ENCODE measurements around the gene LARGE2. TPM values are rescaled to one million over a fixed set of nuclear protein-coding genes. Genes with fewer than 3 reads are reported as not detected.
A peak's percentile ranks its signal among the peaks of the same experiment; 100 is the strongest.

LARGE2 gene
- total and polyA plus RNA-seq, 2 of the 13 experiments (the other 11 are each of a cell fraction or from before 2014, with no cell fraction given), result 8.5 to 21.6 TPM

GRCh38 chr11:45964911-45965389 is 42.5 kb downstream of the LARGE2 start (continued):
- TF ChIP-seq PPARG (CRISPR knock-in tag; conservative IDR thresholded peaks at IDR 0.05), result 0 out of 2 replicates have a peak, but pooled peaks have one; percentile 31
- TF ChIP-seq RAD21 (CRISPR knock-in tag; IDR thresholded peaks at IDR 0.05), result 0 out of 2 replicates have a peak, but pooled peaks have one; percentile 42
- no peak for TF ChIP-seq ARID3A (IDR thresholded peaks at IDR 0.05; ENCODE audit: low read depth, low read length)
- peak; percentile 70 for TF ChIP-seq STAG1 (CRISPR knock-in tag; IDR thresholded peaks at IDR 0.05)
- TF ChIP-seq TEAD3 (CRISPR knock-in tag; optimal IDR thresholded peaks at IDR 0.05; ENCODE audit: borderline replicate concordance), result peak; percentile 64
- no peak for TF ChIP-seq NR2F1 (CRISPR knock-in tag; IDR thresholded peaks at IDR 0.05)
- no peak for TF ChIP-seq JARID2 (CRISPR knock-in tag; IDR thresholded peaks at IDR 0.05; ENCODE audit: insufficient replicate concordance)
- no peak for TF ChIP-seq ZBTB10 (CRISPR knock-in tag; IDR thresholded peaks at IDR 0.05; ENCODE audit: borderline replicate concordance)

- H3K4me3 ChIP-seq (replicated peaks in 1 of 3; ENCODE audit: insufficient read depth in 1 of 3, low read depth in 2 of 3, low read length in 3 of 3), result no peak overlapping the region
- ATAC-seq (no peak), DNase-seq (ENCODE audit: low spot score) (no peak), FAIRE-seq (no peak)
- no peak overlapping the region for H3K9ac ChIP-seq (ENCODE audit: insufficient read depth, low read depth, low read length)
- no peak overlapping the region for H3K4me2 ChIP-seq (ENCODE audit: low read depth, low read length)
- no peaks in the 10 kb centered on the region for H3K27me3 ChIP-seq (ENCODE audit: control insufficient read depth in 1 of 2, insufficient read depth in 2 of 2, low read length in 2 of 2)
- intact Hi-C loops (cut with micrococcal nuclease; ENCODE audit: unreplicated experiment) (no loop called here), in situ Hi-C loops (cut with HindIII; ENCODE audit: extremely low pct_ligation_motif_present, low pct_unique_long_range_greater_than_20kb) (no loop called here)
- peaks cover 7 to 40% of the 10 kb centered on the region in 2 experiments for H3K36me3 ChIP-seq (replicated peaks in 1 of 2; ENCODE audit: control insufficient read depth in 1 of 2, insufficient read depth in 2 of 2, low read length in 2 of 2)
- H2AFZ ChIP-seq (ENCODE audit: low read length), result no peak overlapping the region
- H3K79me2 ChIP-seq (ENCODE audit: insufficient read depth, low read length), result no peaks in the 10 kb centered on the region
- no peaks in the 10 kb centered on the region for H3K4me1 ChIP-seq (ENCODE audit: insufficient read depth, low read length)
- CTCF ChIA-PET (ENCODE audit: low intra/inter-chr PET ratio, low total read pairs), result no interaction called here
- H3K9me3 ChIP-seq (ENCODE audit: low read length), result no peaks in the 10 kb centered on the region
- BruUV-seq (replicated peaks), result no TSS peak
- POLR2A ChIA-PET, result no interaction called here
- WGBS (ENCODE audit: low lambda C conversion rate), result 63% methylated on average over 2 of the region's 2 CpGs
- peaks cover 4% of the 10 kb centered on the region; the same call in 1 of the 2 replicates for H4K20me1 ChIP-seq (ENCODE audit: insufficient read depth, low read length)
- H3K27ac ChIP-seq (ENCODE audit: extremely low read length, insufficient read depth, low read length), result no peak overlapping the region
- TF ChIP-seq ZBTB8A (CRISPR knock-in tag; IDR thresholded peaks at IDR 0.05; ENCODE audit: borderline replicate concordance, low read depth) (no peak), BCL3 (CRISPR knock-in tag; IDR thresholded peaks at IDR 0.05) (no peak), SOX6 (IDR thresholded peaks at IDR 0.05) (no peak), SOX6 (CRISPR knock-in tag; IDR thresholded peaks at IDR 0.05) (no peak), ZNF557 (CRISPR knock-in tag; IDR thresholded peaks at IDR 0.05) (no peak), HOXA9 (CRISPR knock-in tag; IDR thresholded peaks at IDR 0.05; ENCODE audit: borderline replicate concordance) (no peak), ZNF766 (CRISPR knock-in tag; IDR thresholded peaks at IDR 0.05; ENCODE audit: borderline replicate concordance) (no peak), JDP2 (CRISPR knock-in tag; IDR thresholded peaks at IDR 0.05; ENCODE audit: borderline replicate concordance) (no peak), ZC3H4 (CRISPR knock-in tag; IDR thresholded peaks at IDR 0.05; ENCODE audit: borderline replicate concordance) (no peak), SUZ12 (IDR thresholded peaks at IDR 0.05; ENCODE audit: low read depth, low read length) (no peak), ZNF343 (CRISPR knock-in tag; IDR thresholded peaks at IDR 0.05) (no peak), SMARCC2 (IDR thresholded peaks at IDR 0.05) (no peak)
Observed at GRCh38 chr11:45967506-45967905, 45.0 kb downstream of the LARGE2 start.

Data from HepG2 (cell line).